T-helper 17 cell (primary cell): Measurements from ENCODE around the gene WNT9A. TPM values are rescaled to one million over a fixed set of nuclear protein-coding genes. Genes with fewer than 3 reads are reported as not detected.

Experiments
- ATAC-seq: fragments of 150-1000 bp; cut with Tn5 transposase; 2 replicates; pipeline ENCODE4 v1.10.0; 2021; ENCODE audit warnings: mild to moderate bottlenecking, moderate library complexity
- DNase-seq, 3 donors: peaks; one replicate each; pipeline versions ENCODE4 v3.0.0 to v3.0.0-alpha.2; 2020 to 2021
- H3K9me3 ChIP-seq: one replicate; pipeline ENCODE4 v1.7.0; 2013; ENCODE audit warnings: low read length, mild to moderate bottlenecking; ENCODE audit not compliant: control insufficient read depth, poor library complexity, severe bottlenecking
- H3K27ac Mint-ChIP-seq: one replicate; pipeline ENCODE4 v1.8.0; 2022; ENCODE audit warnings: mild to moderate bottlenecking, moderate library complexity, mixed read lengths
- H3K27me3 Mint-ChIP-seq: one replicate; pipeline ENCODE4 v1.8.0; 2022; ENCODE audit warnings: mixed read lengths
- H3K36me3 Mint-ChIP-seq: one replicate; pipeline ENCODE4 v1.8.0; 2022; ENCODE audit warnings: low read depth, mixed read lengths
- H3K4me1 Mint-ChIP-seq: one replicate; pipeline ENCODE4 v1.8.0; 2022; ENCODE audit warnings: mild to moderate bottlenecking, mixed read lengths
- H3K4me3 Mint-ChIP-seq: one replicate; pipeline ENCODE4 v1.8.0; 2022; ENCODE audit warnings: mild to moderate bottlenecking, moderate library complexity, mixed read lengths
- total RNA-seq, 4 donors: library from RNA in 2 of 4; stranded (reverse) in 2 of 4; gene quantifications; one replicate each; pipeline ENCODE4 v1.2.3 and lab custom pipeline; 2022 to 2026

WNT9A gene
- total RNA-seq, 2 donors from 2014 or later, result 0.10 to 0.18 TPM

- no peak overlapping the region for H3K27ac Mint-ChIP-seq
- H3K9me3 ChIP-seq, result no peaks in the 10 kb centered on the region
- DNase-seq, result no peak
- peaks cover 14% of the 10 kb centered on the region for H3K4me1 Mint-ChIP-seq
- ATAC-seq, result no peak
- H3K27me3 Mint-ChIP-seq, result peaks cover 12% of the 10 kb centered on the region
- H3K4me3 Mint-ChIP-seq, result no peak overlapping the region
- peaks cover 7% of the 10 kb centered on the region for H3K36me3 Mint-ChIP-seq
These were observed 5.6 kb downstream of the WNT9A start for GRCh38 chr1:227942021-227942715.

DNA sequence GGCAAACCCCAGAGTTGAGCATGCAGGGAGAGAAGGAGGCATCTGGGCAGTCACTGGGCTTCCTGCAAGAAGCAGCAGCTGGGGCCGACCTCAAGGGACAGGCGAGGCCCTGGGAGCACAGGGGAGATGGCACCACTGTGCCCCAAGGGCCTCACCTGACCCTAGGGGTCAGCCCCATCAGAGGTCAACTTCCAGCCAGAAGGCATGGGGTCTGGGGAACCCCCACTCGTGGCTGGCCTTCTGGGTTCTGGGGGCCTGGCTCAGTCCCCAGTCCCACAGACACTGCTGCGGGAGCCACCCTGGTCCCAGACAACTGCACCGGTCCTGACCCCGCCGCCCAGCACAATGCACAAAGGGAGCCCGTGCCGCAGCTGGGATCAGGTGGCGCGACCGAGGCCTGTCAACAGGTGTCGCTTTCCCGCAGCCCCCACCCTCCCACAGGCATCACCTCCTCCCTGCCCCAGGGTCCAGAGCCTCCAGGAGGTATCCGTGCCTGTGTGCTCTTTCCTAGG lies 6.2 kb downstream of the WNT9A start:
- no peak for ATAC-seq
- no peak overlapping the region for H3K27ac Mint-ChIP-seq

DNA sequence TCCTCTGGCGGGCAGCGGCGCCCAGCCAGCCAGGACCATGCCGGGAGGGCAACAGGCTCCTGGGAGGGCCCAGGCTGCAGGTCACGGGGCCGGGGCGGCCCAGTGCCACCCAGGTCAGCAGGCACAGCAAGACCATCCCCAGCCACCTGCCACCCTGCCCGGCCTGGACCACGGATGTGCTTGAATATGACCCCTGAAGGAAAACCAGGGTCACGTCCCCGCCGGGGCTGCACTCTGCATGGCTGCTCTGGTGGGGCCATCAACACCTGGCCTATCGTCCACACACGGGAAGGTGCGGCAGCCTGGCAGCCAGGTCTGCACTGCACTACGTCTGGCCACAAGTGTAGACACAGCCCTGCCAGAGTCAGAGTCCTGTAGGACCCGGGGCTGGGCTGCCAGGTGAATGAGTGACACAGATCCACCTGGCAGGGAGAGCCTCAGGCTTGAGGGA lies 6.9 kb downstream of the WNT9A start:
- Mint-ChIP-seq H3K27me3 (peaks cover 6% of the 10 kb centered on the region), H3K4me1 (peaks cover 10% of the 10 kb centered on the region), H3K36me3 (peaks cover 7% of the 10 kb centered on the region), H3K4me3 (no peak overlapping the region), H3K27ac (no peak overlapping the region)
- ATAC-seq (no peak), DNase-seq (no peak)
- H3K9me3 ChIP-seq, result no peaks in the 10 kb centered on the region

More for the DNA sequence above, 6.2 kb downstream of the WNT9A start:
- Mint-ChIP-seq H3K4me1 (peaks cover 14% of the 10 kb centered on the region), H3K4me3 (no peak overlapping the region), H3K27me3 (peaks cover 12% of the 10 kb centered on the region), H3K36me3 (peaks cover 7% of the 10 kb centered on the region)
- DNase-seq, result no peak
- no peaks in the 10 kb centered on the region for H3K9me3 ChIP-seq

GRCh38 chr1:227939791-227940771 lies 7.7 kb downstream of the WNT9A start:
- peaks cover 5% of the 10 kb centered on the region for H3K27me3 Mint-ChIP-seq
- no peak overlapping the region for H3K27ac Mint-ChIP-seq
- peaks cover 7% of the 10 kb centered on the region for H3K36me3 Mint-ChIP-seq
- H3K4me1 Mint-ChIP-seq, result peaks cover 13% of the 10 kb centered on the region
- ATAC-seq (no peak), DNase-seq (peak in 1 of 3 donors; percentile 1)
- no peaks in the 10 kb centered on the region for H3K9me3 ChIP-seq
- no peak overlapping the region for H3K4me3 Mint-ChIP-seq

- Mint-ChIP-seq H3K27me3 (peaks cover 5% of the 10 kb centered on the region), H3K36me3 (peaks cover 7% of the 10 kb centered on the region), H3K4me1 (peaks cover 16% of the 10 kb centered on the region), H3K4me3 (no peak overlapping the region), H3K27ac (no peak overlapping the region)
- H3K9me3 ChIP-seq, result no peaks in the 10 kb centered on the region
- DNase-seq, result peak in 1 of 3 donors; percentile 1
- no peak for ATAC-seq
These were observed 8.6 kb downstream of the WNT9A start for GRCh38 chr1:227938911-227939790.

- ATAC-seq, result no peak
- Mint-ChIP-seq H3K4me3 (no peak overlapping the region), H3K4me1 (peaks cover 16% of the 10 kb centered on the region), H3K36me3 (peaks cover 4% of the 10 kb centered on the region), H3K27me3 (peaks cover 5% of the 10 kb centered on the region), H3K27ac (peak overlapping the region; percentile 49)
- no peak for DNase-seq
- H3K9me3 ChIP-seq, result no peaks in the 10 kb centered on the region
These were observed 9.5 kb downstream of the WNT9A start for GRCh38 chr1:227938276-227938675.

- DNase-seq, result no peak
- ATAC-seq, result no peak
- Mint-ChIP-seq H3K27me3 (peaks cover 1% of the 10 kb centered on the region), H3K36me3 (peaks cover 4% of the 10 kb centered on the region), H3K4me1 (peaks cover 12% of the 10 kb centered on the region), H3K27ac (no peak overlapping the region), H3K4me3 (no peak overlapping the region)
- H3K9me3 ChIP-seq, result no peaks in the 10 kb centered on the region
These were observed 9.9 kb downstream of the WNT9A start for GRCh38 chr1:227937838-227938145.

DNA sequence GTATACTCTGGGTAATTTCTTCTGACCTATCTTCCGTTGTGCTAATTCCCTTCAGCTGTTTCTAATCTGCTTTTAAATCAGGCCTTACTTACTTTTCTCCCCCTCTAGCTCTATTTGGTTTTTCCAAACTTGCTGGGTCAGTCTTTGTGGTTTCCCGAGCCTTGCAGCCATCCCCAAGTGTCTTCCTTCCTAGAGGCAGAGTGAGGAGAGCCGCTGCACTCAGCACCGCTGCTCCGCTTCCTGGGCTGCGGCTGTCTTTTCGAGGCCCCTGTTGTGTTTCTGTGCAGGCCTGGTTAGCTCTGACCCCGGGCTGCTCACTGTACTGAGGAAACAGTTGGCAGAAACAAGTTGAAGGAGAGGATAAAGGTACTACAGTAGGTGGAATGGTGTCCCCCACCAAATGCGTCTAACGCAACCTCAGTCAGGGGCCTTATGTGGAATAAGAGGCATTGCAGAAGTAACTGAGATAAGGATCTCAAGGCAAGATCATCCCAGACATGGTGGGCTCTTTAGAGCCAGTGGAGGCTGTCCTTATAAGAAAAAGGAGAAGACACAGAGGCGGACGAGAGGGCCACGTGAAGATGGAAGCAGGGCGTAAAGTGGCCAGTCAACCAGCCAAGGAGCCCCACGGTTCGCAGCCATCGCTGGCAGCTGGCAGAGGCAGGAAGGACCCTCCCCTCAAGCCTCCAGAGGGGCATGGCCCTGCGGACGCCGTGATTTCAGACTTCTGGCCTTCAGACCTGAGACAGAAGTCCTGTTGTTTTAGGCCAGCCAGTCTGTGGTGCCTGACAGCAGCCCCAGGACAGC lies 10.5 kb downstream of the WNT9A start:
- Mint-ChIP-seq H3K4me3 (no peak overlapping the region), H3K36me3 (peaks cover 4% of the 10 kb centered on the region), H3K27me3 (no peaks in the 10 kb centered on the region), H3K27ac (no peak overlapping the region), H3K4me1 (peaks cover 14% of the 10 kb centered on the region)
- ATAC-seq, result no peak
- no peak for DNase-seq
- H3K9me3 ChIP-seq, result no peaks in the 10 kb centered on the region

- H3K36me3 Mint-ChIP-seq, result peaks cover 4% of the 10 kb centered on the region
- peaks cover 25% of the 10 kb centered on the region for H3K4me1 Mint-ChIP-seq
- DNase-seq, result no peak
- no peak overlapping the region for H3K27ac Mint-ChIP-seq
- no peak for ATAC-seq
- H3K4me3 Mint-ChIP-seq, result no peak overlapping the region
- no peaks in the 10 kb centered on the region for H3K27me3 Mint-ChIP-seq
- no peaks in the 10 kb centered on the region for H3K9me3 ChIP-seq
These were observed 11.9 kb downstream of the WNT9A start for GRCh38 chr1:227935826-227936225.

DNA sequence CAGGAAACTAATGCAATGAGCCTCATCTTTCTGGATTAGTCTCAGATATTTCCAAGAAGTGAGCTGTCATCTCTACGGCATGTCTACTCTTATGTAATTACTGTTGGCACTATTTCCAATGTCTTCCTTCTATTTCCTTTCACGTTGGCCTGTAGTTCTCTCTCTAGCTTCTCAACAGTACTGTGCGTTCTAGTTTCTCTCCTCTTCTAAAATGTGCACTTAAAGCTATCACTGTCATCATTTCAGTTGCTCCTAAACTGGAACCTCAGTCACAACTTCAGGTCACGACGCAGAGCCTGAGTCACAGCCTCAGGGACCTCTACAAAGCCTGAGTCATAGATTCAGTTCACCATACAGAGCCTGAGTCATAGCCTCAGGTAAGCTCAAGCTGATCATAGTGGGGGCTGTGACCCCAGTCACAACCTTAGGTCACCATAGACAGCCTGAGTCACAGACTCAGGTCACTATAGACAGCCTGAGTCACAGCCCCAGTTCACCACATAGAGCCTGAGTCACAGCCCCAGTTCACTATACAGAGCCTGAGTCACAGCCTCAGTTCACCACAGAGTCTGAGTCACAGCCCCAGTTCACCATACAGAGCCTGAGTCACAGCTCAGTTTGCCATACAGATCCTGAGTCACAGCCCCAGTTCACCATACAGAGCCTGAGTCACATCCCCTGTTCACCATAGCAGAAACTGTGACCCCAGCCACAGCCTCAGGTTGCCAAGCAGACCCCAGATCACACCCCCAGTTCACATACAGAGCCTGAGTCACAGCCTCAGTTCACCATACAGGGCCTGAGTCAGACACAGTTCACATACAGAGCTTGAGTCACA lies 13.0 kb downstream of the WNT9A start:
- H3K27ac Mint-ChIP-seq, result peak overlapping the region; percentile 0
- DNase-seq (no peak), ATAC-seq (peak; percentile 81)
- no peak overlapping the region for H3K4me3 Mint-ChIP-seq
- peaks cover 4% of the 10 kb centered on the region for H3K36me3 Mint-ChIP-seq
- H3K27me3 Mint-ChIP-seq, result no peaks in the 10 kb centered on the region
- peaks cover 25% of the 10 kb centered on the region for H3K4me1 Mint-ChIP-seq
- H3K9me3 ChIP-seq, result no peaks in the 10 kb centered on the region

GRCh38 chr1:227929751-227930472 lies 17.8 kb downstream of the WNT9A start:
- peaks cover 16% of the 10 kb centered on the region for H3K4me1 Mint-ChIP-seq
- no peaks in the 10 kb centered on the region for H3K27me3 Mint-ChIP-seq
- DNase-seq (no peak), ATAC-seq (no peak)
- H3K36me3 Mint-ChIP-seq, result no peaks in the 10 kb centered on the region
- H3K9me3 ChIP-seq, result no peaks in the 10 kb centered on the region
- H3K4me3 Mint-ChIP-seq, result no peak overlapping the region
- H3K27ac Mint-ChIP-seq, result no peak overlapping the region
